NAMALWA (cell line): ENCODE data around the gene COPRS.
"Not testable (repeated sequence)": the region's sequence is repeated elsewhere in the genome, so short reads cannot be mapped to it uniquely, and the experiment has no call there.

ENCODE experiments used
- DNase-seq: peaks from one replicate; pipeline ENCODE4 v3.0.0-alpha.2; 2015; ENCODE audit warnings: low spot score

COPRS gene

GRCh38 chr17:31843070-31843745, 15.8 kb downstream of the COPRS start:
- no peak for DNase-seq

- peak; percentile 86 for DNase-seq
Observed at GRCh38 chr17:31842195-31843069, 16.6 kb downstream of the COPRS start.

DNA sequence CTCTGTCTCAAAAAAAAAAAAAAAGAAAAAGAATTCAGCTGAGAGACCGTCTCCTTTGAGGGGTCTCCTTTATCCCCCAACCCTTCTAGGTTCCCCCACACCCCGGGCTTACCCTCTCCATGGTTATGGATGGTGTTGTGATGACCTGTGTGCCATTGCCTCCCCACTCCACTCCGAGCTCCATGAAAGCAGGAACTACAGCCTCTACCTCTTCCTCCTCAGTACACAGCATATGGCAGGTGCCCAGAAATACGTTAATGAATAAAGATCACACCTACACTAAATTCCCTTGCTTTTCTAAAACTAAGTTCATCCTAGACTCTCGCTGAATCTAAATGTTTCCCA, 17.2 kb downstream of the COPRS start:
- DNase-seq, result no peak

- no peak for DNase-seq
Observed at GRCh38 chr17:31838636-31839225, 20.3 kb downstream of the COPRS start.

- DNase-seq, result no peak
Observed at GRCh38 chr17:31835984-31836383, 23.1 kb downstream of the COPRS start.

- DNase-seq, result no peak
Observed at GRCh38 chr17:31834448-31834847, 24.6 kb downstream of the COPRS start.

DNA sequence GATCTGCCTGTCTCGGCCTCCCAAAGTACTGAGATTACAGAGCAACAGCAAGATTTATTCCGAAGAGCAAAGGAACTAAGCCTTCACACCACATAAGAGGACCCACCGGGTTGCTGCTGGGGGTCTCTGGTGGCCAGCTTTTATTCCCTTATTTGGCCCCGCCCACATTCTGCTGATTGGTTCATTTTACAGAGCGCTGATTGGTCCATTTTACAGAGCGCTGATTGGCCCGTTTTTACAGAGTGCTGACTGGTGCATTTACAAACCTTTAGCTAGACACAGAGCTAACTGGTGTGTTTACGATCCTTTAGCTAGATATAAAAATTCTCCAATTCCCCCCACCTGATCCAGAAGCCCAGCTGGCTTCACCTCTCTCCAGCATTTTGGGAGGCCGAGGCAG, 26.3 kb downstream of the COPRS start:
- peak; percentile 23 for DNase-seq

- no peak for DNase-seq
Observed at GRCh38 chr17:31830971-31831858, 27.8 kb downstream of the COPRS start.

GRCh38 chr17:31829649-31830048, 29.4 kb downstream of the COPRS start:
- DNase-seq, result no peak

GRCh38 chr17:31828955-31829354, 30.1 kb downstream of the COPRS start:
- DNase-seq, result not testable (repeated sequence)

DNA sequence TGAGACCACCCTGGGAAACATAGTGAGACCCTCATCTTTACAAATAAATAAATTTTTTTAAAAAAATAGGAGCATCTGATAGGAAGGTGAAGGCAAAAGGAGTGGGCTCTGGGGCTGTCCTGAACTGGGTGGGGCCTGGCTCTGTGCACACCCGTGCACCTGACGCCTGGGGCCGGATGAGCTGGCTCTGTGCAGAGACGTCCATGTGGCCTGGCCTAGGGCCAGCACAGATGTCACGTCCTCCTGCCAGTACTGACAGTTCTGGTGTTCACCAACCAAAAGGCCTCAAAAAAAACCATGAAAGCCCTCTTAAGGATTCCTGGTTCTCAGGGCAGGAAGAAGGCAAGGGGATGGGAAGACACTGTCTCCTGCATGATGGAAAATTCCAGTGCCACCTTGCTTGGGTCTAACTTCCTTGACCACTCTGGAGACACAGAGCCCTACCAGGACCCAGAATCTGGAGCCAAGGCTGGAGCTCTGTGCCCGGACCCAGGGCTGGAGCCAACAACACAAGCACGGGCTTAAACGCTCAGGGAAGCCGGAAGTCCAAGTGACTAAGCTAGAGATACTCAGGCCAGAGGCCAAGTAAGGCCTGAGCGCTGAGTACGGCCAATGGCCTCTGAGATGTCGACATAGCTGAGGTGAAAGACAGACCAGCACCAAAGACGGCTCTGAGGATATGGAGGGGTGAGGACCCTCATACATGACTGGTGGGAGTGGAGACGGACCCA, 32.9 kb downstream of the COPRS start:
- DNase-seq, result peak; percentile 57

- no peak for DNase-seq
Observed at GRCh38 chr17:31824766-31825360, 34.2 kb downstream of the COPRS start.

DNA sequence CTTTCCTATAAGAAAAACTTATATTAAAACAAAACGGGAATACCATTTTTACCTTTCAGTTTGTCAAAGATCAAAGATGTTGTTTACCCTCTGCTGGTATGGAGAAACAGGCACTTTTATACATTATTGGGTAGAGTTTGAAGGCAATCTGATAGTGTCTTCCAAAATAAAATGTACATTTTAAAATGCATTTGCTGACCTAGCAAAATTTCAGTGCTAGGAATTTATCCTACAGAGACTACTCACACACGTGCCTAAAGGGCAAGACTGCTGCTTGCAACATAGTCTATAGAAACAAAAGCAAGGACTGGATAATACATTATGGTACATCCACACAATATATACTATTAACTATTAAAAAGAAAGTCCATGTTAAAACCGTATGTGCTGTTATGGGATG, 36.0 kb downstream of the COPRS start:
- DNase-seq, result no peak

DNA sequence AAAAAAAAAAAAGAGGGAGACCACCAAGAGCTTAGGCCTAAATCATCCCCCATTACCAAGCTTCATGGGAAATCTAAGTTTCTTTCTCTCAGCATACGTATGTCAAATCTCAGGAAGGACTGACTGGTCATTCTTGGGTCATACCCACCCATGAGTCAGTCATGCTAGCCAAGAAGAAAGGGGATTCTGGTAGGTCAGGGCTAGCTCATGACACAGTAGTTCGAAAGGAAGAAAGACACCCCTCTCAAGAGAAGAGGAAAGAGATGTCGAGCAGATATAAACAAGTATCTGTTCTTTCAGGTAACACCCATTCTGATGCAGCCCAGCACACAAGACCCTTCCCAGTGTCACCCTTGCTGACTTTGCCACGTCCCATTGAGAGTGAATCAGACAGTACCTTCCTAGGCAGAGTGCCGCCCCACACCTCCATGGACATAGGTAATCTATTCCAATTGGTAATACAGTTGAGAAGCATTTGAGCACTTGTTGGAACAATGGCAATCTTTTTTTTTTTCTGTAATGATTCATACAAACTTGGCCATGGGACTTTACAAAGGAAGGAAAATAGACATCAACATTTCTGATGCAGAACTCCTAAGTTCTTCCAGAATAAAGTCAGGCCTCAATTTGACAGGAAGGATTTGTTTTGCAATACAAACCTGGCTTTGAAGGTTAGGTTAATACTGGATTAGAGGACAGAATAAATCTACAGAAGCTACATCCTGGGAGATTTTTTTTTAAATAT, 38.2 kb downstream of the COPRS start:
- no peak for DNase-seq

GRCh38 chr17:31819578-31819977, 39.5 kb downstream of the COPRS start:
- no peak for DNase-seq

DNA sequence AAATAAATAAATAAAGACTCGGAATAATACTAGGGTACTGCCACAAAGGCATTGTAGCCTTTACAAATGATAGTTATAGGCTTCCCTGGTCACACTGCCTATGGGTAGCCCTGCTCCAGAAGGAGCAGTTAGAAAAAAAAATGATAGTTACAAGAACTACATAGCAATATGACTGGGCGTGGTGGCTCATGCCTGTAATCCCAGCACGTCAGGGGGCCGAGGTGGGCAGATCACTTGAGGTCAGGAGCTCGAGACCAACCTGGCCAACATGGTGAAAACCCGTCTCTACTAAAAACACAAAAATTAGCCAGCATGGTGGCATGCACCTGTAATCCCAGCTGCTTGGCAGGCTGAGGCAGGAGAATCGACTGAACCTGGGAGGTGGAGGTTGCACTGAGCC, 40.2 kb downstream of the COPRS start:
- DNase-seq, result not testable (repeated sequence)

DNA sequence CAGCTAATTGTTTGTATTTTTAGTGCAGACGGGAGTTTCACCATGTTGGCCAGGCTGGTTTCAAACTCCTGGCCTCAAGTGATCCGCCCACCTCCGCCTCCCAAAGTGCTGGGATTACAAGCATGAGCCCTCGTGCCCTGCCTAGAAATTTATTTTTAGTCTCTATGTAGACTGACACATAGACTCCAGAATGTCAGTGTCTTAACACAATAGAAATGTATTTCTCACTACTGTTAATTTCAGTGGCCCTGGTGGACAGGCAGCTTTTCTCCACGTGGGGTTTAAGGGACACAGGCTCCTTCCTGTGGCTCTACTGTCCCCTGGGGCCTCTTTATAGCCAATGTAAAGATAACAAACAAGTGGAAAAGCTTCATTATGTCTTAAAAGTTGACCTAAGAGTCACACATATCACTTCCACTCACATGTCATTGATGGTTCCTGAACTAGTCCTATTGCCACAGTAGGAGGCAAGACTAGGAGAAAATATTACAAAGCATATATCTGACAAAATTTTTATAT, 43.8 kb downstream of the COPRS start:
- DNase-seq, result no peak

DNA sequence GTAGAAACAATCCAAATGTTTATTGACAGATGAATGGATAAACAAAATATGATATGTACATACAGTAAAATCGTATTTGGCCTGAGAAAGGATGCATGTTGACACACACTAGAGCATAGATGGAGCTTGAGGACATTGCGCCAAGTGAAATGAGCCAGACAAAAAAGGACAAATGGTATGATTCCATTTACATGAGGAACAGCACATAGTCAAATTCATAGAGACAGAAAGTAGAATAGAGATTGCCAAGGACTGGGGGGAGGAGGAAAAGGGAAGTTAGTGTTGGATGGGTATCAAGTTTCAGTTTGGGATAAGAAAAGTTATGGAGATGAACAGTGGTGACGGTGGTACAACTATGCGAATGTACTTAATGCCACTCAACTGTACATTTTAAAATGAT, 47.9 kb downstream of the COPRS start:
- DNase-seq, result no peak

DNA sequence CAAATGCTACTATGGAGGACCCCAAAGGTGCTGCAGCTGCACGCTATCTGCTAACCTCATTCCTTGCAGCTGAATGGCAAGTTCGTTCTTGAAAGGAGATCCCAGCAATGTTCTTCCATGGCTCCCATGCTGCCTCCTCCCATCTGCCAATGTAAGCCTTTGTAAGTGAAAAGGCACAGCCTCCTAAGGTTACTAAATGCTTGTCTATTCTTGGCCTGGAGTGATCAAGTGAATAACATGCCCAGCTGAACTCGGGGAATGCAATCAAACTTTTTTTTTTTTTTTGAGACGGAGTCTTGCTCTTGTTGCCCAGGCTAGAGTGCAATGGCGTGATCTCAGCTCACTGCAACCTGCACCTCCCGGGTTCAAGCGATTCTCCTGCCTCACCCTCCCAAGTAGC, 49.2 kb downstream of the COPRS start:
- DNase-seq, result not testable (repeated sequence)

DNA sequence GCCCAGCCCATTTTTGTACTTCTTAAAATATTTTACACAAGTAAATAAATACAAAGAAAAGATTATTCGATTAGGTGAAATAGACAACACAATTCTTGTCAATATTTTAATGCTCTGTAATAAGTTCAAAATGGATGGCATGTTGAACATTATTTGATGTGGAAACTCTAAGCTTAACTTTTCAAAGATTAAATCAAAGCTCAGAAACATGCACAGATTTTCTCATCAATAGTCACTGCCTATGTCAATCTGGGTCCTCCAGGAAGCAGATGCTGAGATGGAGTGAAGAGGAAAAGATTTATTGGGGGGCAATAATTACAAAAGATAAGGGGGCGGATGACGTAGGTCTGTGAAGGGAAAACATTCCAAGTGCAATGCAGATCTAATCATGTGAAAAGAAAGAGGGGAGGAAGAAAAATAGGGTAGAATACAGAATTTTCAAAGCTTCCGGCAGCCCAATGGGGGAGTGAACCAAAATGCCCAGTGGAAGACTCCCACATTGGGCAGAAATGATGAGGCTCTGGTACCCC, 50.5 kb downstream of the COPRS start:
- DNase-seq, result no peak
